ENCODE measurements around the gene ATP6V0B.

DNA sequence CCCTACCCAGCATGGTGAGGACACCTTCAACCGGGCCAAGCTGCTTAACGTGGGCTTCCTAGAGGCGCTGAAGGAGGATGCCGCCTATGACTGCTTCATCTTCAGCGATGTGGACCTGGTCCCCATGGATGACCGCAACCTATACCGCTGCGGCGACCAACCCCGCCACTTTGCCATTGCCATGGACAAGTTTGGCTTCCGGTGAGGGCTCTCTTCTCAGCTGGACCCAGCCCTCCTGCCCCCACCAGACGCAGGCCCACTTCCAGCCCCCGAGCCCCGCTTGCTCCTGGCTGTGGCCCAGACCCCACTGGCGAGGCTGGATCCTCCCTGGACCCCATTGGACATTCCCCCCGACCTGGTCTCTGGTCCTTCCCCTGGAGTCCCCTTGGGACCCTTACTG is 10.1 kb downstream of the ATP6V0B start:
- TF ChIP-seq, protein P1, sequence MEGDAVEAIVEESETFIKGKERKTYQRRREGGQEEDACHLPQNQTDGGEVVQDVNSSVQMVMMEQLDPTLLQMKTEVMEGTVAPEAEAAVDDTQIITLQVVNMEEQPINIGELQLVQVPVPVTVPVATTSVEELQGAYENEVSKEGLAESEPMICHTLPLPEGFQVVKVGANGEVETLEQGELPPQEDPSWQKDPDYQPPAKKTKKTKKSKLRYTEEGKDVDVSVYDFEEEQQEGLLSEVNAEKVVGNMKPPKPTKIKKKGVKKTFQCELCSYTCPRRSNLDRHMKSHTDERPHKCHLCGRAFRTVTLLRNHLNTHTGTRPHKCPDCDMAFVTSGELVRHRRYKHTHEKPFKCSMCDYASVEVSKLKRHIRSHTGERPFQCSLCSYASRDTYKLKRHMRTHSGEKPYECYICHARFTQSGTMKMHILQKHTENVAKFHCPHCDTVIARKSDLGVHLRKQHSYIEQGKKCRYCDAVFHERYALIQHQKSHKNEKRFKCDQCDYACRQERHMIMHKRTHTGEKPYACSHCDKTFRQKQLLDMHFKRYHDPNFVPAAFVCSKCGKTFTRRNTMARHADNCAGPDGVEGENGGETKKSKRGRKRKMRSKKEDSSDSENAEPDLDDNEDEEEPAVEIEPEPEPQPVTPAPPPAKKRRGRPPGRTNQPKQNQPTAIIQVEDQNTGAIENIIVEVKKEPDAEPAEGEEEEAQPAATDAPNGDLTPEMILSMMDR (IDR thresholded peaks at IDR 0.05) = no peak
- no peak for TF ChIP-seq ZFX (IDR thresholded peaks at IDR 0.05; ENCODE audit: borderline replicate concordance)

All from 22Rv1 (cell line).